Stimulated activated CD8-positive, alpha-beta memory T cell treated with anti-CD3 and anti-CD28 coated beads, Interleukin-12 subunit alpha, Interleukin-12 subunit beta, amount 100 ng/mL, for 1 hour (primary cell): ENCODE results near the gene NOXO1.
A peak's percentile ranks its signal among the peaks of the same experiment; 100 is the strongest.

Source experiments
- DNase-seq: peaks from one replicate; pipeline ENCODE4 v3.0.0-alpha.2; 2020; ENCODE audit warnings: low read depth

The NOXO1 gene

GRCh38 chr16:1979271-1980029 is 1.8 kb downstream of the NOXO1 start:
- no peak for DNase-seq

- no peak for DNase-seq
Observed at GRCh38 chr16:1978476-1979120, 2.7 kb downstream of the NOXO1 start.

- DNase-seq = no peak
Observed at GRCh38 chr16:1977875-1978268, 3.4 kb downstream of the NOXO1 start.

GRCh38 chr16:1976951-1977874 is 4.1 kb downstream of the NOXO1 start:
- DNase-seq = no peak

GRCh38 chr16:1976216-1976520 is 5.1 kb downstream of the NOXO1 start:
- DNase-seq = no peak

GRCh38 chr16:1975432-1976215 is 5.6 kb downstream of the NOXO1 start:
- no peak for DNase-seq

GRCh38 chr16:1974157-1975070 is 6.9 kb downstream of the NOXO1 start:
- no peak for DNase-seq

GRCh38 chr16:1973461-1974156 is 7.7 kb downstream of the NOXO1 start:
- no peak for DNase-seq

- no peak for DNase-seq
Observed at GRCh38 chr16:1972490-1972877, 8.8 kb downstream of the NOXO1 start.

- DNase-seq = peak; percentile 94
Observed at GRCh38 chr16:1971796-1972489, 9.3 kb downstream of the NOXO1 start, which contains the start of gene TBL3. TSS of gene TBL3 (plus strand) at chr16:1972053. CDS start at chr16:1972165, 112 bp downstream.

- DNase-seq = no peak
Observed at GRCh38 chr16:1968146-1968953, 12.9 kb downstream of the NOXO1 start.

GRCh38 chr16:1966460-1966859 is 14.8 kb downstream of the NOXO1 start, which contains the start of gene RNF151:
TSS of gene RNF151 (plus strand) at chr16:1966856. CDS start at chr16:1966882, 26 bp downstream.
- DNase-seq = no peak

- no peak for DNase-seq
Observed at GRCh38 chr16:1965396-1966001, 15.8 kb downstream of the NOXO1 start.

GRCh38 chr16:1964506-1965395 is 16.5 kb downstream of the NOXO1 start, which contains the start of gene RPS2:
TSS of gene RPS2 (minus strand) at chr16:1964826. CDS start at chr16:1964625, 201 bp downstream.
- peak; percentile 94 for DNase-seq

- DNase-seq = no peak
Observed at GRCh38 chr16:1963806-1964505, 17.3 kb downstream of the NOXO1 start.
